ENCODE results near the gene RBBP8. TPM values are rescaled to one million over a fixed set of nuclear protein-coding genes. Genes with fewer than 3 reads are reported as not detected.
"Not testable (repeated sequence)": the region's sequence is repeated elsewhere in the genome, so short reads cannot be mapped to it uniquely, and the experiment has no call there.

Gene RBBP8
- total RNA-seq: 92.8 and 94.5 TPM in 2 replicates

- H3K4me1 Mint-ChIP-seq (ENCODE audit: low read depth): peaks cover 39% of the 10 kb centered on the region
- H3K9me3 Mint-ChIP-seq: no peaks in the 10 kb centered on the region
- peak within 1 kb of the TSS; percentile 97 for H3K4me3 Mint-ChIP-seq (ENCODE audit: low read depth)
- peak within 1 kb of the TSS; percentile 93 for H3K27ac Mint-ChIP-seq
- DNase-seq (ENCODE audit: low spot score): peak; percentile 84
- peaks cover 35% of the 10 kb centered on the region for H3K36me3 Mint-ChIP-seq (ENCODE audit: low read depth)
- intact Hi-C loops (cut with micrococcal nuclease): loop anchor here (1.0 to 10.0 kb wide), 7 partner anchors 136 to 653 kb away; partner anchors contain the start of genes CABLES1, NPC1, RIOK3 and RMC1
- no peaks in the 10 kb centered on the region for H3K27me3 Mint-ChIP-seq (ENCODE audit: low read depth)
Measured at GRCh38 chr18:22933206-22933965, at the start of gene RBBP8. Gene RBBP8 (plus strand): TSS chr18:22933328. CDS start chr18:22936852, 3,524 bp downstream.

- Mint-ChIP-seq H3K27me3 (ENCODE audit: low read depth) (peaks cover 29% of the 10 kb centered on the region), H3K36me3 (ENCODE audit: low read depth) (no peaks in the 10 kb centered on the region), H3K4me3 (ENCODE audit: low read depth) (no peak overlapping the region), H3K4me1 (ENCODE audit: low read depth) (no peaks in the 10 kb centered on the region), H3K9me3 (no peaks in the 10 kb centered on the region), H3K27ac (no peak overlapping the region)
- DNase-seq (ENCODE audit: low spot score): no peak
- intact Hi-C loops (cut with micrococcal nuclease): no loop called here
Measured at GRCh38 chr18:22883827-22884226, 49.3 kb upstream of the RBBP8 start.

- H3K36me3 Mint-ChIP-seq (ENCODE audit: low read depth); DNase-seq (ENCODE audit: low spot score); intact Hi-C loops (cut with micrococcal nuclease); H3K4me3 Mint-ChIP-seq (ENCODE audit: low read depth); H3K4me1 Mint-ChIP-seq (ENCODE audit: low read depth); H3K27ac Mint-ChIP-seq; H3K9me3 Mint-ChIP-seq: not testable (repeated sequence)
- peaks cover 19% of the 10 kb centered on the region for H3K27me3 Mint-ChIP-seq (ENCODE audit: low read depth)
Measured at GRCh38 chr18:22885694-22886093, 47.4 kb upstream of the RBBP8 start.

- H3K27me3 Mint-ChIP-seq (ENCODE audit: low read depth): peaks cover 22% of the 10 kb centered on the region
- no peak overlapping the region for H3K27ac Mint-ChIP-seq
- H3K4me1 Mint-ChIP-seq (ENCODE audit: low read depth): peaks cover 2% of the 10 kb centered on the region
- intact Hi-C loops (cut with micrococcal nuclease): no loop called here
- no peaks in the 10 kb centered on the region for H3K9me3 Mint-ChIP-seq
- H3K4me3 Mint-ChIP-seq (ENCODE audit: low read depth): no peak overlapping the region
- no peaks in the 10 kb centered on the region for H3K36me3 Mint-ChIP-seq (ENCODE audit: low read depth)
- DNase-seq (ENCODE audit: low spot score): no peak
Measured at GRCh38 chr18:22899421-22899820, 33.7 kb upstream of the RBBP8 start.

- intact Hi-C loops (cut with micrococcal nuclease): no loop called here
Measured at GRCh38 chr18:22900558-22901238, 32.4 kb upstream of the RBBP8 start.

GRCh38 chr18:22902093-22902492 lies 31.0 kb upstream of the RBBP8 start:
- H3K36me3 Mint-ChIP-seq (ENCODE audit: low read depth): no peaks in the 10 kb centered on the region
- H3K27me3 Mint-ChIP-seq (ENCODE audit: low read depth): peaks cover 14% of the 10 kb centered on the region
- DNase-seq (ENCODE audit: low spot score): no peak
- intact Hi-C loops (cut with micrococcal nuclease): no loop called here
- H3K9me3 Mint-ChIP-seq: no peaks in the 10 kb centered on the region
- no peak overlapping the region for H3K27ac Mint-ChIP-seq
- no peak overlapping the region for H3K4me3 Mint-ChIP-seq (ENCODE audit: low read depth)
- H3K4me1 Mint-ChIP-seq (ENCODE audit: low read depth): no peaks in the 10 kb centered on the region

More at GRCh38 chr18:22900558-22901238, 32.4 kb upstream of the RBBP8 start:
- no peak overlapping the region for H3K4me3 Mint-ChIP-seq (ENCODE audit: low read depth)
- H3K9me3 Mint-ChIP-seq: no peaks in the 10 kb centered on the region
- H3K4me1 Mint-ChIP-seq (ENCODE audit: low read depth): no peaks in the 10 kb centered on the region
- peaks cover 19% of the 10 kb centered on the region for H3K27me3 Mint-ChIP-seq (ENCODE audit: low read depth)
- DNase-seq (ENCODE audit: low spot score): no peak
- H3K36me3 Mint-ChIP-seq (ENCODE audit: low read depth): no peaks in the 10 kb centered on the region
- no peak overlapping the region for H3K27ac Mint-ChIP-seq

- H3K27ac Mint-ChIP-seq; intact Hi-C loops (cut with micrococcal nuclease); H3K27me3 Mint-ChIP-seq (ENCODE audit: low read depth); H3K4me3 Mint-ChIP-seq (ENCODE audit: low read depth); DNase-seq (ENCODE audit: low spot score); H3K9me3 Mint-ChIP-seq; H3K36me3 Mint-ChIP-seq (ENCODE audit: low read depth); H3K4me1 Mint-ChIP-seq (ENCODE audit: low read depth): not testable (repeated sequence)
Measured at GRCh38 chr18:22903248-22903647, 29.9 kb upstream of the RBBP8 start.

- H3K27me3 Mint-ChIP-seq (ENCODE audit: low read depth): peaks cover 9% of the 10 kb centered on the region
- no peaks in the 10 kb centered on the region for H3K36me3 Mint-ChIP-seq (ENCODE audit: low read depth)
- H3K9me3 Mint-ChIP-seq: no peaks in the 10 kb centered on the region
- DNase-seq (ENCODE audit: low spot score): no peak
- intact Hi-C loops (cut with micrococcal nuclease): no loop called here
- H3K27ac Mint-ChIP-seq: no peak overlapping the region
- H3K4me1 Mint-ChIP-seq (ENCODE audit: low read depth): no peaks in the 10 kb centered on the region
- no peak overlapping the region for H3K4me3 Mint-ChIP-seq (ENCODE audit: low read depth)
Measured at GRCh38 chr18:22912149-22912548, 21.0 kb upstream of the RBBP8 start.

- intact Hi-C loops (cut with micrococcal nuclease): no loop called here
- H3K4me1 Mint-ChIP-seq (ENCODE audit: low read depth): no peaks in the 10 kb centered on the region
- no peaks in the 10 kb centered on the region for H3K36me3 Mint-ChIP-seq (ENCODE audit: low read depth)
- no peak overlapping the region for H3K4me3 Mint-ChIP-seq (ENCODE audit: low read depth)
- H3K27me3 Mint-ChIP-seq (ENCODE audit: low read depth): peaks cover 12% of the 10 kb centered on the region
- H3K27ac Mint-ChIP-seq: no peak overlapping the region
- no peak for DNase-seq (ENCODE audit: low spot score)
- no peaks in the 10 kb centered on the region for H3K9me3 Mint-ChIP-seq
Measured at GRCh38 chr18:22912835-22913234, 20.3 kb upstream of the RBBP8 start.

- H3K4me1 Mint-ChIP-seq (ENCODE audit: low read depth): no peaks in the 10 kb centered on the region
- no peaks in the 10 kb centered on the region for H3K9me3 Mint-ChIP-seq
- no peak for DNase-seq (ENCODE audit: low spot score)
- no peak overlapping the region for H3K27ac Mint-ChIP-seq
- H3K4me3 Mint-ChIP-seq (ENCODE audit: low read depth): no peak overlapping the region
- intact Hi-C loops (cut with micrococcal nuclease): no loop called here
- H3K27me3 Mint-ChIP-seq (ENCODE audit: low read depth): peaks cover 12% of the 10 kb centered on the region
- H3K36me3 Mint-ChIP-seq (ENCODE audit: low read depth): no peaks in the 10 kb centered on the region
Measured at GRCh38 chr18:22913861-22914260, 19.3 kb upstream of the RBBP8 start.

- Mint-ChIP-seq H3K36me3 (ENCODE audit: low read depth) (no peaks in the 10 kb centered on the region), H3K27me3 (ENCODE audit: low read depth) (peaks cover 10% of the 10 kb centered on the region), H3K4me3 (ENCODE audit: low read depth) (no peak overlapping the region), H3K4me1 (ENCODE audit: low read depth) (no peaks in the 10 kb centered on the region), H3K27ac (no peak overlapping the region), H3K9me3 (no peaks in the 10 kb centered on the region)
- intact Hi-C loops (cut with micrococcal nuclease): no loop called here
- no peak for DNase-seq (ENCODE audit: low spot score)
Measured at GRCh38 chr18:22914633-22915032, 18.5 kb upstream of the RBBP8 start.

- Mint-ChIP-seq H3K9me3 (no peaks in the 10 kb centered on the region), H3K4me3 (ENCODE audit: low read depth) (no peak overlapping the region), H3K4me1 (ENCODE audit: low read depth) (no peaks in the 10 kb centered on the region), H3K27ac (no peak overlapping the region), H3K27me3 (ENCODE audit: low read depth) (peaks cover 10% of the 10 kb centered on the region), H3K36me3 (ENCODE audit: low read depth) (no peaks in the 10 kb centered on the region)
- DNase-seq (ENCODE audit: low spot score): no peak
- intact Hi-C loops (cut with micrococcal nuclease): no loop called here
Measured at GRCh38 chr18:22915337-22915736, 17.8 kb upstream of the RBBP8 start.

GRCh38 chr18:22921772-22922171 lies 11.4 kb upstream of the RBBP8 start:
- no peak overlapping the region for H3K27ac Mint-ChIP-seq
- no peak for DNase-seq (ENCODE audit: low spot score)
- peaks cover 23% of the 10 kb centered on the region for H3K27me3 Mint-ChIP-seq (ENCODE audit: low read depth)
- H3K9me3 Mint-ChIP-seq: no peaks in the 10 kb centered on the region
- no peaks in the 10 kb centered on the region for H3K36me3 Mint-ChIP-seq (ENCODE audit: low read depth)
- H3K4me1 Mint-ChIP-seq (ENCODE audit: low read depth): no peaks in the 10 kb centered on the region
- H3K4me3 Mint-ChIP-seq (ENCODE audit: low read depth): no peak overlapping the region
- intact Hi-C loops (cut with micrococcal nuclease): no loop called here
